HepG2 (cell line): ENCODE data around the gene LRIT2. TPM values are rescaled to one million over a fixed set of nuclear protein-coding genes. Genes with fewer than 3 reads are reported as not detected.
A peak's percentile ranks its signal among the peaks of the same experiment; 100 is the strongest.

Experiments
- AGO2 ChIP-seq: fragments of 200-400 bp; formaldehyde crosslinking; optimal IDR thresholded peaks from 2 replicates; pipeline ENCODE3; 2017; ENCODE audit warnings: mild to moderate bottlenecking, low read depth, low read length, moderate library complexity
- FOXA3 ChIP-seq: IDR thresholded peaks from 2 replicates; pipeline ENCODE4 v1.6.1; 2016; ENCODE audit warnings: missing genetic modification reagents, missing compliant biosample characterization
- HMGXB4 ChIP-seq, 2 experiments: sonication (generic) in 1 of 2; formaldehyde crosslinking in 1 of 2; IDR thresholded peaks; 2 replicates each; pipeline versions ENCODE4 v1.4.0 to v1.6.1; 2018 to 2020; ENCODE audit warnings: missing genetic modification reagents in 2 of 2, borderline replicate concordance in 1 of 2, low read depth in 1 of 2, mild to moderate bottlenecking in 1 of 2, missing biosample characterization in 1 of 2
- KDM3A ChIP-seq: IDR thresholded peaks from 2 replicates; pipeline ENCODE4 v1.6.1; 2018; ENCODE audit warnings: low read depth, missing compliant biosample characterization
- MED1 ChIP-seq: sonication (generic); formaldehyde crosslinking; IDR thresholded peaks from 2 replicates; pipeline ENCODE4 v1.4.0; 2020; ENCODE audit warnings: missing genetic modification reagents
- MED13 ChIP-seq: sonication (generic); formaldehyde crosslinking; IDR thresholded peaks from 2 replicates; pipeline ENCODE4 v1.5.0; 2020; ENCODE audit warnings: missing genetic modification reagents
- SALL1 ChIP-seq: sonication (generic); formaldehyde crosslinking; IDR thresholded peaks from 2 replicates; pipeline ENCODE4 v1.8.0; 2022; ENCODE audit warnings: mild to moderate bottlenecking, missing genetic modification reagents
- SNAI1 ChIP-seq: sonication (generic); formaldehyde crosslinking; IDR thresholded peaks from 2 replicates; pipeline ENCODE4 v1.5.0; 2020; ENCODE audit warnings: mild to moderate bottlenecking, missing genetic modification reagents, borderline replicate concordance
- SP5 ChIP-seq: IDR thresholded peaks from 2 replicates; pipeline ENCODE4 v1.6.1; 2016; ENCODE audit warnings: low read depth, borderline replicate concordance
- STAG1 ChIP-seq: sonication (generic); formaldehyde crosslinking; IDR thresholded peaks from 2 replicates; pipeline ENCODE4 v1.4.0; 2020; ENCODE audit warnings: missing genetic modification reagents
- SYNCRIP ChIP-seq: fragments of 200-400 bp; formaldehyde crosslinking; IDR thresholded peaks from 2 replicates; pipeline ENCODE4 v1.6.1; 2018; ENCODE audit warnings: mild to moderate bottlenecking, low read depth, low read length; ENCODE audit not compliant: insufficient read depth
- TEF ChIP-seq: sonication (generic); formaldehyde crosslinking; IDR thresholded peaks from 2 replicates; pipeline ENCODE4 v1.5.0; 2020; ENCODE audit warnings: missing genetic modification reagents
- YEATS4 ChIP-seq: sonication (generic); formaldehyde crosslinking; IDR thresholded peaks from 2 replicates; pipeline ENCODE4 v1.4.0; 2020; ENCODE audit warnings: missing genetic modification reagents, borderline replicate concordance
- ZMAT3 ChIP-seq: sonication (generic); formaldehyde crosslinking; conservative IDR thresholded peaks from 2 replicates; pipeline ENCODE4 v1.7.0; 2021; ENCODE audit warnings: missing genetic modification reagents
- ZMYM4 ChIP-seq: sonication (generic); formaldehyde crosslinking; IDR thresholded peaks from 2 replicates; pipeline ENCODE4 v1.8.1; 2023; ENCODE audit warnings: mild to moderate bottlenecking, missing genetic modification reagents
- ZNF335 ChIP-seq: sonication (generic); formaldehyde crosslinking; IDR thresholded peaks from 2 replicates; pipeline ENCODE4 v1.4.0; 2020; ENCODE audit warnings: missing genetic modification reagents
- ZNF441 ChIP-seq: sonication (generic); formaldehyde crosslinking; IDR thresholded peaks from 2 replicates; pipeline ENCODE4 v1.7.0; 2021; ENCODE audit warnings: missing genetic modification reagents, borderline replicate concordance
- ZNF563 ChIP-seq: sonication (generic); formaldehyde crosslinking; IDR thresholded peaks from 2 replicates; pipeline ENCODE4 v1.8.0; 2022; ENCODE audit warnings: mild to moderate bottlenecking, moderate library complexity, missing genetic modification reagents
- ZNF766 ChIP-seq: sonication (generic); formaldehyde crosslinking; IDR thresholded peaks from 2 replicates; pipeline ENCODE4 v1.5.0; 2020; ENCODE audit warnings: missing genetic modification reagents, borderline replicate concordance
- ZNF777 ChIP-seq: sonication (generic); formaldehyde crosslinking; IDR thresholded peaks from 2 replicates; pipeline ENCODE4 v1.4.0; 2020; ENCODE audit warnings: missing genetic modification reagents
- polyA plus RNA-seq, 8 experiments: library from polyadenylated mRNA; depleted of rRNA in 3 of 8; stranded (reverse) in 7 of 8; unstranded in 1 of 8; fragments of >200 nt; fragmentation: Illumina TruSeq in 4 of 8; extraction: Trizol in 4 of 8; gene quantifications; 2 replicates each; pipeline versions ENCODE4 v1.2.1 to v1.2.3, GENCODE V29; 2011 to 2016; ENCODE audit warnings: low read depth in 4 of 8, missing spikeins in 1 of 8, mixed read lengths in 1 of 8; ENCODE audit not compliant: insufficient read depth in 1 of 8
- total RNA-seq, 5 experiments: library from RNA; depleted of rRNA; stranded (reverse); fragments of >200 nt; fragmentation: Illumina TruSeq; extraction: Trizol; gene quantifications; 2 replicates each; pipeline ENCODE4 v1.2.3, GENCODE V29; 2016; ENCODE audit warnings: low read depth in 1 of 5
- TF ChIP-seq, protein P1 (sequence below): sonication (generic); formaldehyde crosslinking; IDR thresholded peaks from 2 replicates; pipeline ENCODE4 v1.4.0; 2020; ENCODE audit warnings: missing genetic modification reagents
- TF ChIP-seq, protein P2 (sequence below): IDR thresholded peaks from 2 replicates; pipeline ENCODE4 v1.6.1; 2016; ENCODE audit warnings: low read depth, borderline replicate concordance

The LRIT2 gene
- total and polyA plus RNA-seq, 2 of the 13 experiments (the other 11 are each of a cell fraction or from before 2014, with no cell fraction given) = not detected

DNA sequence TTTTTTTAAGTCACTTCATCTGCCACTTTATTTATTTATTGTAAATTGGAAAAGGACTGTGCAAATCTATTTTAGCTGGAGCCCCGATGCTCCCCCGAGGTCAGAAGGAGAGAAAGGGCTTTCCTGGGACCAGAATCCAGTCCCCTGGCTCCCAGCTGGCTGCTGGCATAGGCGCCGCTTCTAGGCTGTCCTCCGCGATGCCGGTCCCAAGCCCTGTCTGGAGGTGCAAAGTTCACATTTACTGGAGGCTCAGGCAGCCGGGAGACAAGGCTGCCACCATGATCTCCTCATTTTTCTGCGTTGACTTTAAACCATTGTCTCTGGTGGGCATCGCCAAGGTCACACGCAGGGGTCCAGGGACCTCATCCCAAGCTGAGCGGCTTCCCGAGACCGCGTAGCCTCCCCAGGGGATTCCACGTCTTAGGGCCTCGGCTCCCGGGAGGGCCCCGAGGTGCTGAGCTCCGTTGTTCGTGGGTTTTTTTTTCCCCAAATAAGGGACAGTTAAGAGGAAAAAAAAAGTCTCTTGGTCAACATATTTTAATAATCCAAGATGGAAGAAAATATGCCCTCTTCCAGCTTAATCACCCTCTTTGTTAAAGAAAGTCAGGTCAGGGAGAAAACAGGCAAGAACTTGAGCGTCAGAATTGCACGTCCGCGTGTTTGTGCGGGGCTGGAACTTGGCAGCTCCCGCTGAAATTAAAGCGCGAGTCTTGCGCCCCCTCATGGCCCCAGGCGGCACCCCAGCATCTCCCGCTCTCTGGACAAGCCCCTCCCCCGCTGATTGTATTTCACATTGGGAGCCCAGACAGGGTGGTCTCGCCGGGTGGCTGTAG is 31.4 kb upstream of the LRIT2 start (continued):
- 0 out of 2 replicates have a peak, but pooled peaks have one; percentile 42 for TF ChIP-seq TEF (CRISPR knock-in tag)
- no peak for TF ChIP-seq SP5 (CRISPR knock-in tag)
- TF ChIP-seq AGO2 = no peak
- TF ChIP-seq YEATS4 (CRISPR knock-in tag) = 0 out of 2 replicates have a peak, but pooled peaks have one; percentile 29
- 0 out of 2 replicates have a peak, but pooled peaks have one; percentile 24 for TF ChIP-seq MED13 (CRISPR knock-in tag)
- TF ChIP-seq ZNF777 (CRISPR knock-in tag) = peak; percentile 51; the same call in 1 of the 2 replicates
- TF ChIP-seq SALL1 (CRISPR knock-in tag) = no peak
- TF ChIP-seq ZMAT3 = peak; percentile 73; the same call in 1 of the 2 replicates
- no peak for TF ChIP-seq FOXA3 (CRISPR knock-in tag)
- TF ChIP-seq MED1 = 0 out of 2 replicates have a peak, but pooled peaks have one; percentile 27
- no peak for TF ChIP-seq ZNF563 (CRISPR knock-in tag)
- TF ChIP-seq HMGXB4 (CRISPR knock-in tag; IDR thresholded peaks at IDR 0.05; ENCODE audit: borderline replicate concordance in 1 of 2, low read depth in 1 of 2) = peak in 1 of 2 experiments; percentile 36; a peak in 1 of 4 replicates
- 0 out of 2 replicates have a peak, but pooled peaks have one; percentile 16 for TF ChIP-seq ZNF441
- no peak for TF ChIP-seq SYNCRIP
- TF ChIP-seq, protein P1, sequence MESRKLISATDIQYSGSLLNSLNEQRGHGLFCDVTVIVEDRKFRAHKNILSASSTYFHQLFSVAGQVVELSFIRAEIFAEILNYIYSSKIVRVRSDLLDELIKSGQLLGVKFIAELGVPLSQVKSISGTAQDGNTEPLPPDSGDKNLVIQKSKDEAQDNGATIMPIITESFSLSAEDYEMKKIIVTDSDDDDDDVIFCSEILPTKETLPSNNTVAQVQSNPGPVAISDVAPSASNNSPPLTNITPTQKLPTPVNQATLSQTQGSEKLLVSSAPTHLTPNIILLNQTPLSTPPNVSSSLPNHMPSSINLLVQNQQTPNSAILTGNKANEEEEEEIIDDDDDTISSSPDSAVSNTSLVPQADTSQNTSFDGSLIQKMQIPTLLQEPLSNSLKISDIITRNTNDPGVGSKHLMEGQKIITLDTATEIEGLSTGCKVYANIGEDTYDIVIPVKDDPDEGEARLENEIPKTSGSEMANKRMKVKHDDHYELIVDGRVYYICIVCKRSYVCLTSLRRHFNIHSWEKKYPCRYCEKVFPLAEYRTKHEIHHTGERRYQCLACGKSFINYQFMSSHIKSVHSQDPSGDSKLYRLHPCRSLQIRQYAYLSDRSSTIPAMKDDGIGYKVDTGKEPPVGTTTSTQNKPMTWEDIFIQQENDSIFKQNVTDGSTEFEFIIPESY (CRISPR knock-in tag) = peak; percentile 95
- TF ChIP-seq, protein P2, sequence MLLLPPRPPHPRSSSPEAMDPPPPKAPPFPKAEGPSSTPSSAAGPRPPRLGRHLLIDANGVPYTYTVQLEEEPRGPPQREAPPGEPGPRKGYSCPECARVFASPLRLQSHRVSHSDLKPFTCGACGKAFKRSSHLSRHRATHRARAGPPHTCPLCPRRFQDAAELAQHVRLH (CRISPR knock-in tag) = peak; percentile 35; the same call in 1 of the 2 replicates
- no peak for TF ChIP-seq ZNF766 (CRISPR knock-in tag)
- TF ChIP-seq STAG1 = peak; percentile 51
- TF ChIP-seq SNAI1 (CRISPR knock-in tag) = no peak
- TF ChIP-seq ZNF335 (CRISPR knock-in tag) = peak; percentile 98
- 0 out of 2 replicates have a peak, but pooled peaks have one; percentile 19 for TF ChIP-seq ZMYM4 (CRISPR knock-in tag)
- TF ChIP-seq KDM3A (CRISPR knock-in tag) = no peak
